Fibroblast of the aortic adventitia (primary cell): ENCODE measurements around the gene RTN4R. TPM values are rescaled to one million over a fixed set of nuclear protein-coding genes. Genes with fewer than 3 reads are reported as not detected.

ENCODE experiments used
- DNase-seq: peaks from one replicate; pipeline ENCODE4 v3.0.0-alpha.2; 2010; ENCODE audit warnings: low read depth
- H3K4me3 ChIP-seq: 2 replicates; pipeline ENCODE4 v1.5.1; 2011; ENCODE audit warnings: low read depth, mild to moderate bottlenecking, control low read depth, low read length, moderate library complexity
- total RNA-seq: library from RNA; depleted of rRNA; stranded (reverse); fragments of >200 nt; gene quantifications from 2 replicates; pipeline ENCODE4 v1.2.3, GENCODE V29; 2012; ENCODE audit warnings: low replicate concordance
- TF ChIP-seq, protein P1 (sequence below): IDR thresholded peaks from 2 replicates; pipeline ENCODE4 v1.5.1; 2011; ENCODE audit warnings: mild to moderate bottlenecking, low read length, control low read depth, inconsistent platforms; ENCODE audit not compliant: insufficient read depth

Gene RTN4R
- total RNA-seq, 1 donor: 0.09 TPM

DNA sequence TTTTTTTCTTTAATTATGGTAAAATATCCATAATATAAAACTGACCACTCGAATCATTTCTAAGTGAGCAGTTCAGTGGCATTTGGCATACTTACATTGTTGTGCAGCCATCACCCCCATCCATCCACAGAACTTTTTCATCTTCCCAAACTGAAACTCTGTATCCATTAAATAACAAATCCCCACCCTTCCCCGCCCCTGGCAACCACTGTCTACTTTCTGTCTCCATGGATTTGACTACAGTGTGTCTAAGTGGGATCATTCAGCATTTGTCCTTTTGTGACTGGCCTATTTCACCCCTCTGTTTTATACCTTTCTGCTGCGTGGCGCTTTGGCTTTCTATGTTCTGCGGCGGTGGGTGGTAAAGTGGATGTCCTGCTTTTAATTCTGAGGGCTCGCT, 49.1 kb downstream of the RTN4R start:
- TF ChIP-seq, protein P1, sequence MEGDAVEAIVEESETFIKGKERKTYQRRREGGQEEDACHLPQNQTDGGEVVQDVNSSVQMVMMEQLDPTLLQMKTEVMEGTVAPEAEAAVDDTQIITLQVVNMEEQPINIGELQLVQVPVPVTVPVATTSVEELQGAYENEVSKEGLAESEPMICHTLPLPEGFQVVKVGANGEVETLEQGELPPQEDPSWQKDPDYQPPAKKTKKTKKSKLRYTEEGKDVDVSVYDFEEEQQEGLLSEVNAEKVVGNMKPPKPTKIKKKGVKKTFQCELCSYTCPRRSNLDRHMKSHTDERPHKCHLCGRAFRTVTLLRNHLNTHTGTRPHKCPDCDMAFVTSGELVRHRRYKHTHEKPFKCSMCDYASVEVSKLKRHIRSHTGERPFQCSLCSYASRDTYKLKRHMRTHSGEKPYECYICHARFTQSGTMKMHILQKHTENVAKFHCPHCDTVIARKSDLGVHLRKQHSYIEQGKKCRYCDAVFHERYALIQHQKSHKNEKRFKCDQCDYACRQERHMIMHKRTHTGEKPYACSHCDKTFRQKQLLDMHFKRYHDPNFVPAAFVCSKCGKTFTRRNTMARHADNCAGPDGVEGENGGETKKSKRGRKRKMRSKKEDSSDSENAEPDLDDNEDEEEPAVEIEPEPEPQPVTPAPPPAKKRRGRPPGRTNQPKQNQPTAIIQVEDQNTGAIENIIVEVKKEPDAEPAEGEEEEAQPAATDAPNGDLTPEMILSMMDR: no peak
- no peak for DNase-seq
- H3K4me3 ChIP-seq: no peak overlapping the region

DNA sequence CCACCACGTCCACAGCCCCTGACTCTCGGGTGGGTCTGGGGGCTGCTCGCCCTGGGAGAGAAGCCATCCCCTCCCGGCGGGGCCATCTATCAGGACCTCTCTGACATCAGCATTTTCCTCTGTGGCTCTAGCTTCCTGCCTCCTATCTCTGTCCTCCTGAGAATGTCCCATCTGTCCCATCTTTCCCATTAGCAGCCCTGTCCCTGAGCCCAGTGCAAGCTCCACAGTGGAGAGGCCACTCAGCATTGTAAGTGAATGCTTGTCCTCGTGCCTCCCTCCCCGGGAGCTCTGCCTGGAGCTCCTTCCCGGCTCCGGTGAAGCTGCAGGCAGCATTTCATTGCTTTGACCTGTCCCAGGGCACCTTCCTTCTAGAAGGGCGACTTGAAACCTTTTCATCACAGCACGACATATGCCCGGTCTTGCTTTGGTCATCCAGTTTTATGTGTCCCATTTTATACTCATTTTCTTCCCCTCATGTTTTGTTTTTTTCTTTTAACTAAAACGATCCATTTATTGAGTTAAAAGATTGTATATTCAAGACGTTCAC, 49.7 kb downstream of the RTN4R start:
- H3K4me3 ChIP-seq: no peak overlapping the region
- no peak for DNase-seq
- TF ChIP-seq, protein P1: no peak

DNA sequence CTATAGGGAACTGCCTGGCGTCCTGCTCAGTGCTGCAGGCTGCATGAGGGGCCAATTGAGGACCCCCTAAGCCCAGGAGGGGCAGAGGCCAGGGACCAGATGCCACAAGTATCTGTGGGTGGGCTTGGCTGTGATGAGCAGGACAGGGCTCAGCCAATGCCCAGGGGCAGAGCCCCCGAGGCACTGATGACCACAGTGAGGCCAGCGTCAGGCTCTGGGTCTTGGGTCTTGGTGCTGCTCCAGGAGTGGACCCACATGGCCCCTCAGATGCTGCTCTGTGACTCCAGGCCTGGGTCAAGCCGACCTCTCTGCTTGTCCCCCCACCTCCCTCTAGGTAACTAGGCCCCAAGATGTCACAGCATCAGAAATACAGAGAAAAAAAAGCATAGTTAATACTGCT, 50.6 kb downstream of the RTN4R start:
- no peak for DNase-seq
- H3K4me3 ChIP-seq: no peak overlapping the region
- TF ChIP-seq, protein P1: no peak

DNA sequence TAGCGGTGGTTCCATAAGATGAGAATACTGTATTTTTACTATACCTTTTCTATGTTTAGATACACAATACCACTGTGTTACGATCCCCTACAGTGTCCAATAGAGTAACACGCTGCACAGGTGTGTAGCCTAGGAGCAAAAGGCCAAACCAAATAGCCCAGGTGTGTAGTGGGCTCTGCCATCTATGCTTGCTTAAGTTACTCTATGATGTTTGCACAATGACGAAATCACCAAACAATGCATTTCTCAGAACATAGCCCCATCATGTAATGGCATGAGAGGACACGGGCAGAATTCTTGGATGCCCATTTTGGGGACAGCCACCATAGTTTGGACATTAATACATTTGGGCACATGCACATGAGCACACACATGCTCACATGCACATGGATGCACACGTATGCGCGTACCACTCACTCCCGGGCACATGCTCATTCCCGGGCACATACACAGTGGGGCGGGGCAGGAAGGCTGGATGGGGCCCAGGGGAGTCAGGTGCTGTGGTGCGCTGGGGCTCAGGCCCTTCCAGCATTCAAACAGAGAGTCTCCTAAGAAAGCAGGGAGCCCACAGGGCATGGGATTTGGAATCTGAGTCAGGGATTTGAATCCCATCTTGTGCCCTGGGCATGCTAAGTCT, 51.1 kb downstream of the RTN4R start:
- no peak overlapping the region for H3K4me3 ChIP-seq
- no peak for DNase-seq
- TF ChIP-seq, protein P1: no peak

DNA sequence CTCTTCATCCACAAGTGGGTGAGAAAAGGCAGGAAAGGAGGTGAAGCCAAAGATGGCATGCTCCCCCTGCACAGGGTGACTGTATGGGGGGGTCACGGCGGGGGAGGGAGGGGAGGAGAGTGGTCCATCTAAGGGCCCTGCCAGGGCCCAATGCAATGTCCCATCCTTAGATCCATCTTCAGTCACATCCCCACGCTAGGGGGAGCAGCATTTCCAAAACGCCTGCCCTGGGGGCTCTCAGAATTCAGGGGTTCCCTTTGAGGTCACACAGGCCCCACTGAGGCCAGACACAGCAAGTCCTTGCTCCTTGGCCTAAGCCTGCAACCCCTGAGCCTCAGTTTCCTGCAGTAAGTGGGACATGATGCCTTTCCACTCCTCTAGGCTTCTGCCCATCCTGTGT, 52.4 kb downstream of the RTN4R start:
- DNase-seq: no peak
- TF ChIP-seq, protein P1: no peak

DNA sequence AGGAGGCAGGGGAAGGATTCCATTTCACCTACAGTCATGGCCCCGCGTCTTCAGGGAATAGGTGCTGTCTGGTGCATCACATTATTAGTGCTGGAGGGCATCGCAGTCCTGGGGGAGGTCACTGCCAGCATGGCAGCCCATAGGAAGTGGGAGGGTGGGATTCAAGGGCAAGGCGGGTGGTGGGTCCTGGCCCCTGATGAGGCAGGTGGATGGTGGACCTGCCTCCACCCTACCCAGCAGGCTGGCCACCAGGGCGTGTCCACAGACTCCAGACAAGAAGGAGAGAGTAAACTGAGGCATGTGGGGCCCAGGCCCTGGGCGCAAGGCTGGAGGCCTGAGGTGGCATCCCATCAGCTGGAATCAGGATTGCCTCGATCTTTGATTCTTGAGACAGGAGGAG, 53.3 kb downstream of the RTN4R start:
- DNase-seq: no peak
- TF ChIP-seq, protein P1: no peak
- no peak overlapping the region for H3K4me3 ChIP-seq

More for the DNA sequence above, 52.4 kb downstream of the RTN4R start:
- H3K4me3 ChIP-seq: no peak overlapping the region
